NCI-H2227 (cell line): ENCODE data around the gene HTR7.
"Not testable (repeated sequence)": the region's sequence is repeated elsewhere in the genome, so short reads cannot be mapped to it uniquely, and the experiment has no call there.

Experiments used
- DNase-seq: peaks from one replicate; lab custom pipeline; 2025; ENCODE audit not compliant: unreplicated experiment; lab: John Stamatoyannopoulos, UW

The HTR7 gene

GRCh38 chr10:90859321-90859751 lies 1.5 kb upstream of the HTR7 start:
- DNase-seq: no peak

GRCh38 chr10:90858461-90858968 lies 676 bp upstream of the HTR7 start:
- DNase-seq: no peak

GRCh38 chr10:90856964-90857634 lies 740 bp downstream of the HTR7 start:
- DNase-seq: no peak

GRCh38 chr10:90856261-90856660 lies 1.6 kb downstream of the HTR7 start:
- no peak for DNase-seq

GRCh38 chr10:90855126-90855525 lies 2.7 kb downstream of the HTR7 start:
- DNase-seq: no peak

- no peak for DNase-seq
These were observed 7.7 kb downstream of the HTR7 start for GRCh38 chr10:90849956-90850749.

- DNase-seq: no peak
These were observed 10.4 kb downstream of the HTR7 start for GRCh38 chr10:90847436-90847835.

GRCh38 chr10:90846746-90847145 lies 11.1 kb downstream of the HTR7 start:
- no peak for DNase-seq

- no peak for DNase-seq
These were observed 12.1 kb downstream of the HTR7 start for GRCh38 chr10:90845726-90846125.

GRCh38 chr10:90842725-90843124 lies 15.1 kb downstream of the HTR7 start:
- no peak for DNase-seq

GRCh38 chr10:90837486-90837885 lies 20.4 kb downstream of the HTR7 start:
- no peak for DNase-seq

GRCh38 chr10:90834326-90834725 lies 23.5 kb downstream of the HTR7 start:
- no peak for DNase-seq

- DNase-seq: no peak
These were observed 25.7 kb downstream of the HTR7 start for GRCh38 chr10:90832111-90832510.

GRCh38 chr10:90822508-90822907 lies 35.3 kb downstream of the HTR7 start:
- DNase-seq: no peak

- DNase-seq: not testable (repeated sequence)
These were observed 36.0 kb downstream of the HTR7 start for GRCh38 chr10:90821864-90822263.

- no peak for DNase-seq
These were observed 37.9 kb downstream of the HTR7 start for GRCh38 chr10:90819911-90820310.

- DNase-seq: no peak
These were observed 39.1 kb downstream of the HTR7 start for GRCh38 chr10:90818736-90819135.

GRCh38 chr10:90817128-90817889 lies 40.5 kb downstream of the HTR7 start:
- no peak for DNase-seq

- DNase-seq: no peak
These were observed 41.4 kb downstream of the HTR7 start for GRCh38 chr10:90816466-90816865.

GRCh38 chr10:90813594-90814365 lies 44.1 kb downstream of the HTR7 start:
- DNase-seq: no peak

GRCh38 chr10:90807106-90807505 lies 50.7 kb downstream of the HTR7 start:
- DNase-seq: not testable (repeated sequence)
